ENCODE measurements around the gene JAM3.

The JAM3 gene

DNA sequence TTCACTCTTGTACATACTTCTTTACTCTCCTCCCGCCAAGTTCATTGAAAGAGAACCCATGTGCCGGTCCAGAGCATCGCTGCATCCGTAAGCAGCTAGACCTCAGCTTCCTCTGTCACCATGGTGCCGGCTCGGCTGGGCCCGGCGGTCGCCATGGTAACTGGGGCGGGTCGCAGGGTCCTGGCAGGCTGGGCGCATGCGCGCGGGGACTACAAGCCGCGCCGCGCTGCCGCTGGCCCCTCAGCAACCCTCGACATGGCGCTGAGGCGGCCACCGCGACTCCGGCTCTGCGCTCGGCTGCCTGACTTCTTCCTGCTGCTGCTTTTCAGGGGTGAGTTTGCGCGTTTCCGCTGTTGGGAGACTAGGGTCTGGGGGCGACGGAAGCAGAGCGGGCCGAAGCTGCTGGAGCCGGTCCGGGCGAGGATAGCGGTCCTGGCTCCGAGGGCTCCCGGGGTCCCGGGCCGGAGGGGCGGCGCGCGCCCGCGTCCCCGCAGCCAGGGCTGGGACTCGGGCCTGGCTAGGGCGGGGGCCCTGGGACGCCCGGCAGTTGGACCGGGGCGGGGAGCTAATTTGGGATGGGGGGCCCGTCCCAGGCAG, at the start of gene JAM3:
Gene JAM3 (plus strand): TSS at position 244 of the 597 bp plus-strand sequence. CDS start 12 bp downstream, at position 256.
- Histone ChIP-seq H3K9ac (ENCODE audit: low read length) (no peak within 1 kb of the TSS), H3K27me3 (ENCODE audit: control insufficient read depth, insufficient read depth, low read length) (no peaks in the 10 kb centered on the region)

DNA sequence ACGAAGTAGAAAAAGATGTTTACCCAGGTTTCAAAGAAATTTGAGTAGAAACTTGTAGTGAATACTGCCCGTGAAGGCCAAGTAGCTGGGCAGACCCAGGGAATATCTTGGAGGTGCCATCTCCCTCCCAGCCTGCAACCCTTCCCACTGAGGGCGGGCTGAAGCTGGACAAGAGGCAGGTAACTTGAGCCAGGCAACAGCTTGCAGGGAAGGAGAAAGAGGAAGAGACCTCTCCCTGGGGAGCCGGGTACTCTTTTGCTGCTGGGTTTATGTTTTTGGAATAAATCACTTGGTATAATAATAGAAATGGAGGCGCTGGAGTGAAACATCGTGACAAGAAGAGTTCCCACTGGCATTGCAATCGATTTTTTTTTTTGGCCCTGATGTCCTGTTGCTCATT, 49.4 kb upstream of the JAM3 start:
- Histone ChIP-seq H3K27me3 (ENCODE audit: control insufficient read depth, insufficient read depth, low read length) (no peaks in the 10 kb centered on the region), H3K4me1 (ENCODE audit: control insufficient read depth, insufficient read depth, low read length) (peaks cover 3% of the 10 kb centered on the region), H3K9ac (ENCODE audit: low read length) (no peak overlapping the region), H3K36me3 (ENCODE audit: control insufficient read depth, insufficient read depth, low read length) (no peaks in the 10 kb centered on the region), H3K27ac (ENCODE audit: low read depth, low read length) (no peak overlapping the region), H3K4me3 (ENCODE audit: low read length) (no peak overlapping the region)

More for the DNA sequence above, at the start of gene JAM3:
- Histone ChIP-seq H3K36me3 (ENCODE audit: control insufficient read depth, insufficient read depth, low read length) (no peaks in the 10 kb centered on the region), H3K27ac (ENCODE audit: low read depth, low read length) (peak within 1 kb of the TSS; percentile 85), H3K4me3 (ENCODE audit: low read length) (peak within 1 kb of the TSS; percentile 80), H3K4me1 (ENCODE audit: control insufficient read depth, insufficient read depth, low read length) (peaks cover 4% of the 10 kb centered on the region)

DNA sequence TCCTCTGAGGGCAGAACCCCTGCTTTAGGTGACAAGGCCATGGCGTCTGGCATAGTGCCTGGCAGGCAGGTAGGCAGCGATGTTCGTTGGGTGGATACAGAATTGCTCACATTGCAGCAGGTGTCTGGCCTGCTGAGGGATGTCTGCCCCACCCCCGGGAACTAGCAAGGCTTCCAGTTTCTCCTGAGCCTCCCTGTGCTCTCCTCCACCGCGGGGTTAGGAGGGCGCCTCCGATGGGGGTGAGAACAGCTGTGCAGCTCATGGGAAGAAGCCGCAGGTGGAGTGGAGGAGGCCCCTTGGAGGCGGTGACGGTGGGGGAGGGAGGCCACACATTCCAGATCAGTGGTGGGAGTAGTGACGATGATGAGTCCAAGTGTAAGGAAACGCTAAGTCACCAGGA, 48.3 kb upstream of the JAM3 start:
- Histone ChIP-seq H3K9ac (ENCODE audit: low read length) (no peak overlapping the region), H3K36me3 (ENCODE audit: control insufficient read depth, insufficient read depth, low read length) (no peaks in the 10 kb centered on the region), H3K27ac (ENCODE audit: low read depth, low read length) (no peak overlapping the region), H3K4me1 (ENCODE audit: control insufficient read depth, insufficient read depth, low read length) (no peaks in the 10 kb centered on the region), H3K27me3 (ENCODE audit: control insufficient read depth, insufficient read depth, low read length) (no peaks in the 10 kb centered on the region), H3K4me3 (ENCODE audit: low read length) (no peak overlapping the region)

DNA sequence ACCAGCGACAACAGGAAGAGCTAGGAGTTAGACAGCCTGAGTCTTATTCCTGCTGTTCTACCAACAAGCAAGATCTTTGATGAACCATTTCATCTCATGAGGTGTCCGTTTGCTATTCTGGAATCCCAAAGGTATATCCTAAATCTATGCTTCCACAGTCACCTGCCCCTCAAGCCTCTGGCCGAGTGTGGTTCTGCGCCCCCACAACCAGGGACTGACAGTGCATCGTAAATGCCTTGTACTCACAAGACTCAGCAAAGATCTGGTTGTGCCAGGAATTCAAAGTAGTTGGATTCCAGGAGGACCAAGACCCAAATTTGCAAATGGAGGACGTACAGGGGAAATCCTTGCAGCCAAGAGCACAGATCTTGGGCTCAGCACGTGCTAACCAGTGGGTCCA, 47.5 kb upstream of the JAM3 start:
- no peak overlapping the region for H3K9ac ChIP-seq (ENCODE audit: low read length)
- no peak overlapping the region for H3K4me3 ChIP-seq (ENCODE audit: low read length)
- no peaks in the 10 kb centered on the region for H3K36me3 ChIP-seq (ENCODE audit: control insufficient read depth, insufficient read depth, low read length)
- H3K27ac ChIP-seq (ENCODE audit: low read depth, low read length), result no peak overlapping the region
- no peaks in the 10 kb centered on the region for H3K4me1 ChIP-seq (ENCODE audit: control insufficient read depth, insufficient read depth, low read length)
- H3K27me3 ChIP-seq (ENCODE audit: control insufficient read depth, insufficient read depth, low read length), result no peaks in the 10 kb centered on the region

DNA sequence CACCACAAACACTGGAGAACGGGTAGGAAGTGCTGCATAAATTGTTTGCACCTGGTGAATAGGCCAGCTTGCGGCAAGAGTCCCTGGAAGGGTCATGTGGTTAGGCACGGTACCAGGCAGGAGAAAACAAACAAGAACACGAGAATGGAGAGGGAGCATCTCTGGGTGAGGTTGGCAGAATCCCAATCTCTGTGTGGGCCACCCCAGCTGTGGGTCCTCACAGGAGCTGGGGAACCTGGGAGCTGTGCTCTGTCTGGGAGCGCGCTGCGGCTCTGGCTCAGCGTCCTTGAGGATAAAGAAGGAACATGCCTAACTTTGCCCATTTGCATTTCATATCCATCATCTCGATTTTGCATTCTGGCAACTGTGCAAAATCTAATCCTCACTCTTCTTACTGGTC, 46.1 kb upstream of the JAM3 start:
- Histone ChIP-seq H3K36me3 (ENCODE audit: control insufficient read depth, insufficient read depth, low read length) (no peaks in the 10 kb centered on the region), H3K4me1 (ENCODE audit: control insufficient read depth, insufficient read depth, low read length) (no peaks in the 10 kb centered on the region), H3K9ac (ENCODE audit: low read length) (no peak overlapping the region), H3K4me3 (ENCODE audit: low read length) (no peak overlapping the region), H3K27me3 (ENCODE audit: control insufficient read depth, insufficient read depth, low read length) (no peaks in the 10 kb centered on the region), H3K27ac (ENCODE audit: low read depth, low read length) (no peak overlapping the region)

DNA sequence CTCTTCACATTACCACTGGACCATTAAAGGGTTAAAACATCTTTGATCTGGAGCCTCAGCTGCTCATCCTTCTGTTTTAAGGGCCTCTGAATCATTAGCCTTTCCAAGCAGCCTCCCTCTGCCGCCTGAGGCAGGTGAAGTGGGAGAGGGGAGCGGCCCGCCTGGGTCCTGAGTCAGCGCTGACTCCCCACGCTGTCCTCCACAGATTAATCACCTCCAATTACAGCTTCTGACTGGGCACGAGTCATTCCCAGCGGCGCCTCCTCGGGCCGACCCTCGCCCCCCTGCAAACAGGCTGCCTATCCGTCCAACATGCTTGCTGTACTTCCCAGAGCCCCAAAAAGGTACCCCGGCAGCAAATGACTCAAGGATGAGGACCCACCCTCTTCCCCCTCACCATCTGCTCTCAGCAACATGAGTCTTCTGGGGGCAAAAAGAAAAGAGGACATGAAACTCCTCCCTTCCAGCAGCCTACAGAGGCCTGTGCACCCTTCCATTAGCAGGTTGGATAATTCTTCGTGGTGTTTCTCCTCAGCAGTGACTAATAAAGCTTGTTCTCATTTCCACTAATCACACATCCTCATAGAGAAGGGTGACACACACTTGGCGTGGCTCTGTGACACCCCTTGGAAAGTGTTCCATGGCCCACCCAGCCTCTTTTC, 44.3 kb upstream of the JAM3 start:
- H3K9ac ChIP-seq (ENCODE audit: low read length), result no peak overlapping the region
- no peaks in the 10 kb centered on the region for H3K27me3 ChIP-seq (ENCODE audit: control insufficient read depth, insufficient read depth, low read length)
- no peak overlapping the region for H3K4me3 ChIP-seq (ENCODE audit: low read length)
- H3K27ac ChIP-seq (ENCODE audit: low read depth, low read length), result no peak overlapping the region
- H3K4me1 ChIP-seq (ENCODE audit: control insufficient read depth, insufficient read depth, low read length), result no peaks in the 10 kb centered on the region
- no peaks in the 10 kb centered on the region for H3K36me3 ChIP-seq (ENCODE audit: control insufficient read depth, insufficient read depth, low read length)

DNA sequence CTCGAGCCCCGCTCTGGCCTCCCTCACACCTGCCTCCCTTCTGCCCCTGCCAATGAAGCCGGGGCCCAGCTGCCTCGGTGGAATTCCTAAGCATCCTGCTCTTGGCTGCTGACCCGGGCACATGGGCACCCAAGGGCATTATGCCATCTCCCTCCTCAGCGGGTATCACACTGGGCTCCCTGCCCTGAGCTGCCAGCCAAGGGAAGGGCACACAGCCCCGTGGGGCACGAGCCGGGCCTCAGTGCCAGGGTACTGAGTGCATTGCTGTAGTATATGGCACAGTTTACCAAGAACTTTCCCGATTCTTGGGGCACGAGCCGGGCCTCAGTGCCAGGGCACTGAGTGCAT, 43.8 kb upstream of the JAM3 start:
- Histone ChIP-seq H3K4me1 (ENCODE audit: control insufficient read depth, insufficient read depth, low read length) (no peaks in the 10 kb centered on the region), H3K27ac (ENCODE audit: low read depth, low read length) (no peak overlapping the region)

DNA sequence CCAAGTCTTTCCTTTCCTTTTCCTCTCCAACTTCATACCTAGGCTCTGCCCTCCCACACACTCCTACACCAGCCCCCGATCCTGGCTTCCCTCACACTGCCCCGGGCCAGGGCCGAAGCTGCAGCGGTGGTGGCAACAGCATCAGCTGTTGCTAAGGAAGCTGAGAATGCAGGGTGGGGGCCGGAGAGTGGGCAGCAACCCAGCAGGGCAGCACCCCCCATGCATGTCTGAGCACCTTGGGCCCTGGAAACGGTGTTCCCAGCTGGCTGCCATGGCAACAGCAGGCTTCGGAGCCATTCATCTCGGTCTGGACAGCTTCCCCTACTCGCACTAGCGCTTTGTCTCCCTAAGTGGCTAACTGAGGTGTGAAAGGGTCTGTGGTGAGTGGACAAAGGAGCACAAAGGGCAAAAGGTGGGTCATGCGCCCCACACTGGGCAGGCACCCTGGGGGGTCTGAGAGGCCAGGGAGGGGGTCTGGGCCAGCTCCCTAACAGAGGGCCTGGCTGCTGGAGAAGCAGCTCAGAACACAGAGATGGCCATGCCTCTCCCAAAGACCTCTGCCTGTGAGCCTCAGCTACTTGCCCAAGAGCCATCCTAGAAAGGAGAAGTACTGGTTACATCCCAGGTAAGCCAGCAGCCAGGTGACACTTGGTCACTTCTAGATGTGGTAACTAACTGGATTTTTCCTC, 42.1 kb upstream of the JAM3 start:
- no peaks in the 10 kb centered on the region for H3K27me3 ChIP-seq (ENCODE audit: control insufficient read depth, insufficient read depth, low read length)
- no peaks in the 10 kb centered on the region for H3K4me1 ChIP-seq (ENCODE audit: control insufficient read depth, insufficient read depth, low read length)
- no peaks in the 10 kb centered on the region for H3K36me3 ChIP-seq (ENCODE audit: control insufficient read depth, insufficient read depth, low read length)
- no peak overlapping the region for H3K27ac ChIP-seq (ENCODE audit: low read depth, low read length)
- no peak overlapping the region for H3K9ac ChIP-seq (ENCODE audit: low read length)
- H3K4me3 ChIP-seq (ENCODE audit: low read length), result no peak overlapping the region

More for the DNA sequence above, 43.8 kb upstream of the JAM3 start:
- no peak overlapping the region for H3K4me3 ChIP-seq (ENCODE audit: low read length)
- H3K36me3 ChIP-seq (ENCODE audit: control insufficient read depth, insufficient read depth, low read length), result no peaks in the 10 kb centered on the region
- H3K27me3 ChIP-seq (ENCODE audit: control insufficient read depth, insufficient read depth, low read length), result no peaks in the 10 kb centered on the region
- H3K9ac ChIP-seq (ENCODE audit: low read length), result no peak overlapping the region

DNA sequence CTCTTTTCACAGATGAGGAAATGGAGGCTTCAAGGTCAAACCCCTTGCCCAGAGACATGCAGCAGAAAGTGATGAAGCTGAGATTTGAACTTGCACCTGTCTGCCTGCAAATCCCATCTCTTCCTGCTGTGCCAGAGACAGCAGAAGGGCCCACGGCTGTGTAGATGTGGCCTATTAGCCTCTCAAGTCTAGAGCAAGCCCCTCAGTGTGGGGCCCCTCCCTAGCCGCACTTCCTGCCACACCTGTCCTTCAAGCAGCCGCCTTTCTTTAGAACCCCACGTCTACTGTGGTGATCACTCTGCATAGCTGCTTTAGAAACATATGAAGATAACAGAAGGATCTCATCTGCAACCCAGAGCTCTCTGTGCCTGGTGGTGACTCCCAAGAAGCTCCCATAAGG, 41.2 kb upstream of the JAM3 start:
- Histone ChIP-seq H3K4me1 (ENCODE audit: control insufficient read depth, insufficient read depth, low read length) (peaks cover 7% of the 10 kb centered on the region), H3K27me3 (ENCODE audit: control insufficient read depth, insufficient read depth, low read length) (no peaks in the 10 kb centered on the region), H3K9ac (ENCODE audit: low read length) (no peak overlapping the region), H3K27ac (ENCODE audit: low read depth, low read length) (no peak overlapping the region), H3K4me3 (ENCODE audit: low read length) (no peak overlapping the region), H3K36me3 (ENCODE audit: control insufficient read depth, insufficient read depth, low read length) (no peaks in the 10 kb centered on the region)

DNA sequence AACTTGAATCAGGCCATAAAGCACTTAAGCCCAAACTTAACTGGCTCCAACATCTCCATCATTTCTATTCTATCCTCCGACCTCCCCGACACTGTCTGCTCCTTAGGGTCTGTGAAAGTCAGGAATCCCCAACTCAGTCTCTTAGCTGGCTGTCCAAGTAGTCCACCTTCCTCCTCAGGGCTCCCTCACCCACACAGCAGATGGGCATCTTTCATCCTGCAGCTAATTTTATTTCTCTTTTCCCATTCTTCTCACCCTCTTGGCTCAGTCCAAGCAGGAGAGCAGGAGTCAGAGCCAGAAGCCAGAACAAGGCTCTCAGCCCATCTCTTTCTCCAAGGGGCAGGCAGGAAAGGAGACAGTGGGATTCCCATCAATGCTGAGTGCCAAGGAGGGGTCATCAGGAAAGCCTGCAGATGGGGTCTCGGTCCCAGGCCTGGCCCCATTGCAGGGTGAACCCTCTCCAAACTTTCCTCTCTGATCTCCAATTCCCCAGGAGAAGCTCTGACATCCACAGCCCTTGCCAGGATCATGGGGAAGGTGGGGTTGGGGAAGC, 40.4 kb upstream of the JAM3 start:
- H3K27me3 ChIP-seq (ENCODE audit: control insufficient read depth, insufficient read depth, low read length), result no peaks in the 10 kb centered on the region
- H3K4me1 ChIP-seq (ENCODE audit: control insufficient read depth, insufficient read depth, low read length), result peaks cover 15% of the 10 kb centered on the region
- H3K27ac ChIP-seq (ENCODE audit: low read depth, low read length), result no peak overlapping the region

DNA sequence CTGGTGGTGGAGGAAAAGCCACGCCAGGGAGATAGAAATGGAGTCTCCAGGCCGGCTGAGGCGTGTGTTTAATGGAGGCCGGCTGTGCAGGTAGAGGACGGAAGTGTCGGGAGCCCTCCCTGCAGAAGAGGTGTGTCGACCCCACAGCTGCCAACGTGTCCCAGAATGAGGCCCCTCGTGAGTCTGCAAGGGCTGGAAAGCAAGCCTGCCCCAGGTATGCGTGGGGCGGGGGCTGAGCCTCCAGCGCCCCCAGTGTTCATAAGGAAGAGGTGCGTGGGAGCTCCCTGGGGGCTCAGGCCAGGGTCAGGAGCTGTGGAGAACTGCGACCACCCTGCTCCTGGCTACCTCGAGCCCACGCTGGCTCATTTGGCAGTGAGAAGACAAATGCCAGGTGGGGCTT, 38.0 kb upstream of the JAM3 start:
- peaks cover 34% of the 10 kb centered on the region for H3K4me1 ChIP-seq (ENCODE audit: control insufficient read depth, insufficient read depth, low read length)
- H3K36me3 ChIP-seq (ENCODE audit: control insufficient read depth, insufficient read depth, low read length), result no peaks in the 10 kb centered on the region
- no peak overlapping the region for H3K27ac ChIP-seq (ENCODE audit: low read depth, low read length)
- H3K4me3 ChIP-seq (ENCODE audit: low read length), result no peak overlapping the region
- no peak overlapping the region for H3K9ac ChIP-seq (ENCODE audit: low read length)
- no peaks in the 10 kb centered on the region for H3K27me3 ChIP-seq (ENCODE audit: control insufficient read depth, insufficient read depth, low read length)

More for the DNA sequence above, 40.4 kb upstream of the JAM3 start:
- no peak overlapping the region for H3K9ac ChIP-seq (ENCODE audit: low read length)
- H3K36me3 ChIP-seq (ENCODE audit: control insufficient read depth, insufficient read depth, low read length), result no peaks in the 10 kb centered on the region
- no peak overlapping the region for H3K4me3 ChIP-seq (ENCODE audit: low read length)

DNA sequence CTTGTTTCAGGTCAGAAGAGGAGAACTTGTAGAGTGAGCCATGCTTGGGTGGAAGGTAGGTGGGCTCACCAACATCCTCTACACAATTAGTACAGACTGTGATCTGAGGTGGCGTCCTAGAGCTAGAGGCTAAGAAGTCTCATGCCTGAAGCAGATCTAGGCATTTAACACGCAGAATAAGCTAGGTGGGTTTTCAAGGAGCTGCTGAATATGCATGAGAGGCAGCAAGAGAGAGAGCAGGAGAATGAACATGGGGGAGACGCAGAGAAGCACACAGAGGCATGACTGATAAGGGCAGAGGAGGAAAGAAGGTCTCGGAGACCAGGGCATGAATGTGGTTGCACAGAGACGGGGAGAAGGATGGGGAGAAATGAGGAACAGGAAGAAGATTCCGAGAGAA, 36.8 kb upstream of the JAM3 start:
- Histone ChIP-seq H3K9ac (ENCODE audit: low read length) (no peak overlapping the region), H3K27ac (ENCODE audit: low read depth, low read length) (peak overlapping the region; percentile 90)

More for the DNA sequence above, 36.8 kb upstream of the JAM3 start:
- no peak overlapping the region for H3K4me3 ChIP-seq (ENCODE audit: low read length)
- H3K27me3 ChIP-seq (ENCODE audit: control insufficient read depth, insufficient read depth, low read length), result no peaks in the 10 kb centered on the region
- H3K36me3 ChIP-seq (ENCODE audit: control insufficient read depth, insufficient read depth, low read length), result no peaks in the 10 kb centered on the region
- H3K4me1 ChIP-seq (ENCODE audit: control insufficient read depth, insufficient read depth, low read length), result peaks cover 36% of the 10 kb centered on the region

All from rectal smooth muscle tissue (tissue), 1 donor.